Measurements from ENCODE around the gene MAP3K8. TPM values are rescaled to one million over a fixed set of nuclear protein-coding genes. Genes with fewer than 3 reads are reported as not detected.
"Not testable (repeated sequence)": the region's sequence is repeated elsewhere in the genome, so short reads cannot be mapped to it uniquely, and the experiment has no call there.

MAP3K8 gene
- total and polyA plus RNA-seq, 2 donors (not counting 1 experiment from before 2014, with no cell fraction given), result 97.0 to 99.2 TPM

- intact Hi-C loops (cut with micrococcal nuclease), result no loop called here
- DNase-seq (no peak), ATAC-seq (ENCODE audit: low read depth) (no peak)
- Histone ChIP-seq H3K27ac (ENCODE audit: low read length in 2 of 2) (no peak overlapping the region), H3K27me3 (replicated peaks in 1 of 4; ENCODE audit: control extremely low read depth in 1 of 4, control insufficient read depth in 3 of 4, insufficient read depth in 4 of 4, low read length in 3 of 4) (no peaks in the 10 kb centered on the region), H3K4me2 (replicated peaks; ENCODE audit: low read depth, low read length, poor library complexity, severe bottlenecking) (peak overlapping the region; percentile 15), H3K4me3 (ENCODE audit: control extremely low read depth in 1 of 5, extremely low read depth in 1 of 5, insufficient read depth in 1 of 5, low read depth in 2 of 5, low read length in 4 of 5) (no peak overlapping the region), H3K36me3 (replicated peaks in 1 of 2; ENCODE audit: control extremely low read depth in 1 of 2, control insufficient read depth in 1 of 2, extremely low read depth in 1 of 2, insufficient read depth in 2 of 2, low read length in 1 of 2) (no peaks in the 10 kb centered on the region), H3K4me1 (ENCODE audit: control insufficient read depth in 2 of 2, insufficient read depth in 2 of 2, low read length in 2 of 2) (peaks cover 18% of the 10 kb centered on the region in 2 donors), H3K9me3 (ENCODE audit: control extremely low read depth in 1 of 3, control insufficient read depth in 2 of 3, insufficient read depth in 1 of 3, low read length in 2 of 3) (peaks cover 0 to 10% (median 0%) of the 10 kb centered on the region in 3 donors), H3K9ac (ENCODE audit: low read length) (no peak overlapping the region), H3K79me2 (ENCODE audit: control insufficient read depth, insufficient read depth, low read length) (no peaks in the 10 kb centered on the region), H4K20me1 (ENCODE audit: control insufficient read depth, insufficient read depth, low read length, poor library complexity, severe bottlenecking) (no peaks in the 10 kb centered on the region), H2AFZ (ENCODE audit: insufficient read depth, low read depth, low read length, poor library complexity, severe bottlenecking) (no peak overlapping the region)
- WGBS (ENCODE audit: insufficient coverage), result 86% methylated on average over 18 of the region's 18 CpGs
- TF ChIP-seq CTCF (IDR thresholded peaks at IDR 0.05) (no peak), EZH2 (IDR thresholded peaks at IDR 0.05; ENCODE audit: borderline replicate concordance, insufficient read depth, low read depth, low read length, poor library complexity, severe bottlenecking) (no peak)
- Mint-ChIP-seq H3K27ac (peak overlapping the region; percentile 64), H3K4me3 (peak overlapping the region; percentile 6), H3K27me3 (no peaks in the 10 kb centered on the region), H3K4me1 (peaks cover 30% of the 10 kb centered on the region), H3K9me3 (ENCODE audit: insufficient read depth) (peaks cover 2% of the 10 kb centered on the region)
- CTCF ChIA-PET, result no interaction called here
- POLR2A ChIA-PET, result no interaction called here
Measured at GRCh38 chr10:30476511-30477155, 42.6 kb downstream of the MAP3K8 start.

- H3K4me3 ChIP-seq (ENCODE audit: control extremely low read depth in 1 of 5, extremely low read depth in 1 of 5, insufficient read depth in 1 of 5, low read depth in 2 of 5, low read length in 4 of 5); H3K36me3 ChIP-seq (replicated peaks in 1 of 2; ENCODE audit: control extremely low read depth in 1 of 2, control insufficient read depth in 1 of 2, extremely low read depth in 1 of 2, insufficient read depth in 2 of 2, low read length in 1 of 2); DNase-seq; H3K27me3 Mint-ChIP-seq; H3K79me2 ChIP-seq (ENCODE audit: control insufficient read depth, insufficient read depth, low read length); H3K27ac ChIP-seq (ENCODE audit: low read length in 2 of 2); H3K9ac ChIP-seq (ENCODE audit: low read length); H3K4me3 Mint-ChIP-seq; H3K4me2 ChIP-seq (replicated peaks; ENCODE audit: low read depth, low read length, poor library complexity, severe bottlenecking); H4K20me1 ChIP-seq (ENCODE audit: control insufficient read depth, insufficient read depth, low read length, poor library complexity, severe bottlenecking); H3K9me3 Mint-ChIP-seq (ENCODE audit: insufficient read depth); POLR2A ChIA-PET; CTCF ChIA-PET; intact Hi-C loops (cut with micrococcal nuclease); H3K27ac Mint-ChIP-seq; H2AFZ ChIP-seq (ENCODE audit: insufficient read depth, low read depth, low read length, poor library complexity, severe bottlenecking); ATAC-seq (ENCODE audit: low read depth); H3K27me3 ChIP-seq (replicated peaks in 1 of 4; ENCODE audit: control extremely low read depth in 1 of 4, control insufficient read depth in 3 of 4, insufficient read depth in 4 of 4, low read length in 3 of 4): not testable (repeated sequence)
- H3K4me1 Mint-ChIP-seq, result peaks cover 38% of the 10 kb centered on the region
- Histone ChIP-seq H3K9me3 (ENCODE audit: control extremely low read depth in 1 of 3, control insufficient read depth in 2 of 3, insufficient read depth in 1 of 3, low read length in 2 of 3) (peaks cover 0 to 13% (median 2%) of the 10 kb centered on the region in 3 donors), H3K4me1 (ENCODE audit: control insufficient read depth in 2 of 2, insufficient read depth in 2 of 2, low read length in 2 of 2) (peaks cover 25 to 29% of the 10 kb centered on the region in 2 donors)
- 100% methylated on average over 1 of the region's 8 CpGs for WGBS (ENCODE audit: insufficient coverage)
Measured at GRCh38 chr10:30479513-30479912, 45.5 kb downstream of the MAP3K8 start.

All from B cell (primary cell).